HG03558 (cell line): ENCODE measurements around the gene IL15RA.
"Not testable (repeated sequence)": the region's sequence is repeated elsewhere in the genome, so short reads cannot be mapped to it uniquely, and the experiment has no call there.

ENCODE experiments used
- ATAC-seq: cut with Tn5 transposase; IDR thresholded peaks from one replicate; pipeline ENCODE4 v1.9.1; 2021; ENCODE audit warnings: moderate number of reproducible peaks; ENCODE audit not compliant: unreplicated experiment; ENCODE audit errors: extremely low read depth

IL15RA gene

GRCh38 chr10:5953676-5954075, 23.7 kb downstream of the IL15RA start:
- ATAC-seq = no peak

DNA sequence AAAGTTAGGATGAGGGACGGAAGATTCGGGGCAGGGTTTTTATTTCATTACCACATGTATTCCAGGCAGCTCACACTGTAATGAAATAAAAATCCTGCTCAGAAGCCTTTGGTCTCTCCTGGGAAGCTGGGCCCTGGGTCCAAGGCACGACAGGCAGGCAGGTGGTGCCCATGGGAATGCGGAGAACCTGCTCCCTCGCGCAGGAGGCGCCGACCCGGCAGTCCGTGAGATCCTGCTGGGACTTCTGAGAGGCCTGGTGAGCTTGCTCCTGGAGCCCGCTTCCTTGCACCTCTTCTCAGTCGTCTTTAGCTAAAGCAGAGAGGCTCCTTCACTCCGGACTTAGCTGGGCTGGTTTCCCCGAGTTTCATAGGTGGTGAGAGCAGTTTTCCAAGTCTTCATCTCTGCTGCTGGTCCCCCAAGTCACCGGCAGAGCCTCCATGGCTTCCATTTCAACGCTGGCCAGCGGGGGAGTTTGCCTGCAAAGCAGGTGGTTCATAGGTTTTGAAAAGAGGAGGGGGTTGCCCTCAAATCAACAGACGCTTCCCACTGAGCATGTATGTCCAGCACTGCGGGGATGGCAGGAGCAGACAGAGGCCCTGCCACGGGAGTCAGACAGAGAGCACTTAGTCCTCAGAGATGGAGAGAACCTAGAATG, 24.5 kb downstream of the IL15RA start:
- no peak for ATAC-seq

DNA sequence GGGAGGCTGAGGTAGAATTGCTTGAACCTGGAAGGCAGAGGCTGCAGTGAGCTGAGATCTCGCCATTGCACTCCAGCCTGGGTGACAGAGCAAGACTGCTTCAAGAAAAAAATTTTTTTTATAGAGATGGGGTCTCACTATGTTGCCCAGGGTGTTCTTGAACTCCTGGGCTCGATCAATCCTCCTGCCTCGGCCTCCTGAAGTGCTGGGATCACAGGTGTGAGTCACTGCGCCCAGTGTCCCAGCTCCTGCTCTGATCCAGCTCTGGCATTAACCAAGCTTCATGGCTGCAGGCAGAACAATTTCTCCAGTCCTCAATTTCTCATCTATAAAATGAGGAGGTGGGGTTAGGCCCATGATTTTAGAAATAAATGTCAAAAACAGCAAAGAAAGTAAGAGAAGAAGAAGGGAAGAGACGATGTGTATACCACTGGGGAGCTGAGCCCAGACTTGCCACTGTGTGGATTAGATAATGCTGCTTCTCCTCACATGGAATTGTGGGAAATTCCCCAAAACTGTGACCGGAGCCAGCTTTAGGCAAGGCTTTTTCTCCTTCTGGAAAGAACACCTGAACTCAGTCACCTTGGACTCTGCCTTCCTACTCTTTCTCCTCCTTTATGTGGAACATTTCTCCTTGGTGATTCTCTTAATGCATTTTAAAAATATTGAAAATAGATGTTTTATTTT, 25.5 kb downstream of the IL15RA start:
- no peak for ATAC-seq

- ATAC-seq = no peak
Observed at GRCh38 chr10:5951167-5951711, 26.1 kb downstream of the IL15RA start.

DNA sequence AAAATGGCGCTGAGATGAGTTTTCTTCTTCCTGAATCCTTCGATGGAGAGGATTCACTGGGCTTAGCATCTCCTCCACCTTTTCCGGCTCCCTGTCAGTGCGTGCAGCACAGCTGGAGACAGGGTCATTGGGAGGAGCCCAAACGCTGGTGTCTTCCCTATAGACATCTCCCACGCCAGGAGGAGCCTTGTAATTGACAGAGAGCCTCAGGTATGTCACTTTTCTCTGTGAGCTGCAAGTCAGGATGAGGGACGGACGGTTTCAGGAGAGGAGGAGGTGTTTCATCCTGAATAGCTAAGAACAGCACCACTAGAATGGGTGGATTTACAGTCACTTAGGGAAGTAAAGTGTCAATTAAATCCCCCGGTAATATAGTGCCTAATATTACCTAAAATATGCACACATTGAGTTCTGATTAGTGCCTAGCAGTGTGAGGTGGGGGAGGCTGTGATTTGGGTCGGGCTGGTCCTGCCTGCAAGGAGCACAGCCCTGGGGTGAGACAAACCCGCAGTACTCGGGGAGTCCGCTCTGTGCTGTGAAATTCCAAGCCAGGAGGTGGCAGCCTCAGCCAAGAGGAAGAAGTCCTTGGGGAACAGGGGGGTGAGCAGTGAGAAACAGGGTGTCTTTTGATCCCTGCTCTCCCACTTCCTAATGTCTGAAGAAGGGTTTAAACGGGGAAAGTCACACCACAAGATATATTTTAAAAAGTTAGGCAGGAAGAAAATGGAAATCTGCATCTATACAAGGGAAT, 28.2 kb downstream of the IL15RA start:
- ATAC-seq = no peak

- no peak for ATAC-seq
Observed at GRCh38 chr10:5948208-5948585, 29.1 kb downstream of the IL15RA start.

DNA sequence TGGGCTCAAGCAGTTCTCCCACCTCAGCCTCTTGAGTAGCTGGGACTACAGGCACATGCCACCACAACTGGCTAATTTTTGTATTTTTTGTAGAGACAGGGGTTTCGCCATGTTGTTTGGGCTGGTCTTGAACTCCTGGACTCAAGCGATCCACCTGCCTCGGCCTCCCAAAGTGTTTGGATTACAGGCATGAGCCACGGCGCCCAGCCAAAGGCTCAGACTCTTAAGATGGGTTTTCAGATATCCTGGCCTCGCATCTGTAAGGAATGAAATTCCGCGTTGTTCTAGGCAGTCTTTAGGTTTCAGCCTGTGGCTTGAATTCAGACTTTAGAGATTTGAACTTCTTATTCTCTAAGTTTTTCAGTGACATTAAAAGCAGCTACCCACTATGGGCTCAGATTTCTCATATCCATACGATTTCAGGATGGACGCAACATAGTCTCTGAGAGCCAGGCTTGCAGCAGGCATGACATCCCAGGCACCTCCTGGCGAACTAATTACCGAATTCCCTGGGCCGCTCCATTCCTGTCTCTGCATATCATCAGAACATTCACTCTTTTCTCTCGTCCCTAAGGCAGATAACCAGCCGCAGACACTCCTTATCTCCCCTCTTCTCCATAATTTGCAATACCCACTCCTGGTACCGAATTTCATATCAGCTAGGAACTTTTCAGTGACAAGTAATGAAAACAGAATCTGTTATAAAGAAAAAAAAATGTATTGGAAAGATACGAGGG, 29.7 kb downstream of the IL15RA start:
- no peak for ATAC-seq

DNA sequence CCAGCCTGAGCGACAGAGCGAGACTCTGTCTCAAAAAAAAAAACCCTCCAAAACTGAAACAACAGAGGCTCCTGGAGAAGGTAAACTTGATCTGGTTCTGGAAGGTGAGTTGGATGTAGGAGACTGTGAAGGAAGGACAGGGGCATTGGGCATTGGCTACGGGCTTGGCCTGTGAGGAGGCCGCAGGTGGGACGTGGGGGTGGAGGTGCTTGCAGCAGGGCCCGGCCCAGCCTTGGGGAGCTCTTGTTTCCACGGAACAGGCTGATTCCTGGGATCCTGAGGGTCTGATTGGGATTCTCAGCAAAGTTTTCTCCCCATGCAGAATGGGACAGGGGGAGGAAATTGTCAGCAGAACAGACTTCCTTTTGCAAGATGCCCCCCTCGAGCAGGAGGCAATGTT, 30.6 kb downstream of the IL15RA start:
- no peak for ATAC-seq

- ATAC-seq = not testable (repeated sequence)
Observed at GRCh38 chr10:5946419-5946775, 30.9 kb downstream of the IL15RA start.

DNA sequence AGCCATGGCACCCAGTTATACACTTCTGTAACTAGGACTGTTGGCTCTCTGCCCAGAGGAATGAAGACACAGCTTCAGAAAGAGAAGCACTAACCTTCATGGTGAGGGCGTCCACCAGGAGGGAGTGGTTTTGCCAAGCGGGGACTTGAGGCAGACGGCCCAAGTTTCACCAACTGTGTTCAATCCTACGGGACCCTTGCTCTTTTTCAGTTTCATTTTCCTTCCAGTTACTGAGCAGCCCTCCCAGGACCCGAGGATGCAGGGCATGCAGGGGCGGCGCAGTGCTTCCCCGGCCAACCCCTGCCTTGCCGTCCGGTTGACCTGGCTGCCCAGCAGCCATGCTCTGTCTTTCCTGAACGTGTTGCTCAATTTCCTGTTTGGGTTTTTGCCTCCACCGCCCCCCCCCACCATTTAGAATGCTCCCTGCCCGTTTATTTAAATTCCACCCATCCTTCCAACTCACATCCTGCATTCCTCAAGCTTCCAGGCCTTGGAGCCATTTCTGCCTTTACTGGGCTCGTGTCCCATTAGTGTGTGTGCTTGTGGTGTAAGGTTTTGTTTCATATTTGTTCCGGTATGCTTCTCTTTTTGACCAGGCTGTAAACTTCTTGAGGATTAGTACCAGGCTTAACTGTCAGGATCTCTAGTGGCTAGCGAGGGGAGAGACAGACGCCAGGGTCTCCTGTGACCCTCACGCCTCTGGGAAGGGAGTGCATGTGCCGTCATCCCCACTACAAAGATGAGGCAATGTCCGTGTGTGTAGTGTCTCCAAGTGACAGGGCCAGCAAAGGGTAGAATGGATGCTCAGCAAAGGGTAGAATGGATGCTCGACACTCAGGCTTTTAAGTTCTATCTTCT, 31.6 kb downstream of the IL15RA start:
- no peak for ATAC-seq

- ATAC-seq = no peak
Observed at GRCh38 chr10:5945190-5945509, 32.2 kb downstream of the IL15RA start.

DNA sequence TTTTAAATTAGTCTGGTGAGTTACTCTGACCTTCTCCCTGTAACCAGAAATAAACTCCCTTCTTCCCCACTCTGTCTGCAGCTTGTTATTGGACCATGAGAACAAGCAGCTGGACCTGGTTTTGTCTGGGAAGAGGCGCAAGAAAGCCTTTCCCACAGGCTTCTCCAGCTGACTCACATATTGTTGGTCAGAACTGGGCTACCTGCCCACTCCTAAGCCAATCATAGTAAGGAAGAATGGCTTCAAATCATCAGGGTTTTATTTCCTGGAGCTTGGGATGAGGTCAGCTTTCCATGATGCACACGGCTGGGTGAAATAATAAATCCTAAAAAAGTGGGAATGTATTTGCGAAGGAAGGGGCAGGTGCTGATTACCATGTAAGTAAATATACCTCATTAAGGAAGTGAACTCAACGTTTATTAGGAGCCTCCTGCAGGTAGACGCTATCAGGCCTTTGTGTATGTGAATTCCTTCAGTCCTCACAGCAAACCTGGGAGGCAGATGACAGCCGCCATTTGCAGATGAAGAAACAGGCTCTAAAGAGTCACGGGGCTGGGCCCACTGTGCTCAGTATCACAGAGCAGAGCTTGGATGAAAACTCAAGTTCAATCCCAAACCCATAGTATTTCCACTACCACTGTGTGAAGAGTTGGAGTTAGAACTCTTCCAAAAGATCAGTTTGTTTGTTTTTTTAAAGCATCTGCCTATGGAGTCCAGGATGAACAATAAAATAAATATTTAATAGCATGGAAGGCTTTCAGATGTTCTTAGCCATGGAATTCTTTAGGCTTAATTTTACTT, 32.8 kb downstream of the IL15RA start:
- ATAC-seq = no peak

DNA sequence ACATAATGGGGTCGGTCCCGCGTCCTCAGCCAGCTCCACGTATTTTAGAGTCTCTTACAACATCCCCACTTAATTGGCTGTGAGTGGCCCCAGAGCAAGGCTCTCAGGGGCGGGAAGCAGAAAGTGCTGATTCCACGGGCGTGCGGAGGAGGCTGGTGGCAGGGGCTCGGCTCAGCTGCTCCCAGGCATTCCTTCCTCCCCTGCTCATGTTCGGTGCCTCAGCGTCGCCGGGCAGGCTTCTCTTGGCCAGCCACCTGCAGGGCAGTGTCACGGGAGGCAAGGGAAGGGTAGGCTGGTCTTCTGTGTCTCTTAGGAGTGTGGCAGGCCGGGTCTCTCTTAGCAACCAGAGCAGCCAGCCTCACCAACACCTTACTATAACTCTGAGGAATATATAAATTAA, 33.8 kb downstream of the IL15RA start:
- ATAC-seq = no peak

DNA sequence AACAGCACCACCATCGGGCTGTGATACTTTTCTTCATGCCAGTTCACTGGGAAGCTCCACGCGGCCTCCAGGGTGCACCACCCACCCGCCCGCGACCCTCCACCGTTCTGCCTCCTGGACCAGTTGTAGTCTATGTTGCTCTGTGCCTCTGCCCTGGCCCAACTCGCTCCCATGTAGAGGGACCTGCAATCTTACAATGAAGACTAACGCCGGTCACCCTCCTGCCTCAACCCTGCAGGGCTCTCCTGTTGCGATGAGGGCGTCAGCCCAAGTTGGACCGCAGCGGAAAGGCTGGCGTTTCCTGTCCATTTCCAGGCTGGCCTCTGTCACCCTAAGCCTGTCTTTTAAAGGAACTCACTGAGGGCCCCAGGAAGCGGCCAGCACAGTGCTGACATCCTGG, 34.9 kb downstream of the IL15RA start:
- ATAC-seq = no peak

DNA sequence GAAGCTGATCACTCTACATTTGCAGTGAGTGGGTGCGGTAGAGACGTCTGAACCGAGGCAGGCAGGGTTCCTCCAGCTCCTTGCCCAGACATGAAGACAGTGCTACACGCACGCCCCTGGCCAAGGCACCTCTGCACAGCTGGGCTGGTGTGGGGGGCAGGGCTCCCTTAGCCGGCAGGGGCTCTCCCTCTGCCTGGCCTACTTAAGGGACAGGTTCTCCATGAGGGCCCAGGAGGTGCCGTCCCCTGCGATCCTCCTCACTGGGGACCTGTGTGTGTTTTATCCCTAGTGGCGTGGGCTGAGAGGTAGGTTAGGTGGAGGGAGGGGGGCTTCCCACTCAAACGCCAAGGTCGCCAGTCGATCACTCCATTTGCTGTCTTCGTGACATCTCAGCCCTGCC, 35.3 kb downstream of the IL15RA start:
- no peak for ATAC-seq

DNA sequence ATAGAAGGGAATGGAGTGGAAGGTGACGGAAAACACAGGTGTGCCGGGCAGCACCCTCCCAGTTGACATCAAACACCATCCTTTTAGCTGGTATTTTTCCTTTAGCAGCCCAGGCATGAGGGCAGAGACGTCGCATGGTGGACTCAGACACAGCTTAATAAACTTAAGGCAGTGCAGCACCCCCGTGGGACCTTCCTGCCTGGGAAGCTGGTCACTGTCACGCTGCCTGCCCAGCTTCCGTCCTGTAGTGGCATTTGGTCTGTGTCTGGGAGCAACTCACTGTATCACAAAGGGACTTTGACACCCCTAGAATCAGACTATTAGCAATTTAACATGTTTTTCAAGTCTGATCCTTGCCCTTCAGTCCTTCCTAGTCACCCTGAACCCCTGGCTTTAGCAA, 35.8 kb downstream of the IL15RA start:
- ATAC-seq = no peak

GRCh38 chr10:5940807-5941218, 36.5 kb downstream of the IL15RA start:
- ATAC-seq = no peak

- no peak for ATAC-seq
Observed at GRCh38 chr10:5938291-5938690, 39.1 kb downstream of the IL15RA start.

GRCh38 chr10:5937016-5937415, 40.3 kb downstream of the IL15RA start:
- ATAC-seq = no peak
